ENCODE data around the gene ARFGEF2. TPM values are rescaled to one million over a fixed set of nuclear protein-coding genes. Genes with fewer than 3 reads are reported as not detected.
"Not testable (repeated sequence)": the region's sequence is repeated elsewhere in the genome, so short reads cannot be mapped to it uniquely, and the experiment has no call there.

The ARFGEF2 gene
- total and polyA plus RNA-seq, 8 donors = 6.5 to 127 (median 33.6) TPM

DNA sequence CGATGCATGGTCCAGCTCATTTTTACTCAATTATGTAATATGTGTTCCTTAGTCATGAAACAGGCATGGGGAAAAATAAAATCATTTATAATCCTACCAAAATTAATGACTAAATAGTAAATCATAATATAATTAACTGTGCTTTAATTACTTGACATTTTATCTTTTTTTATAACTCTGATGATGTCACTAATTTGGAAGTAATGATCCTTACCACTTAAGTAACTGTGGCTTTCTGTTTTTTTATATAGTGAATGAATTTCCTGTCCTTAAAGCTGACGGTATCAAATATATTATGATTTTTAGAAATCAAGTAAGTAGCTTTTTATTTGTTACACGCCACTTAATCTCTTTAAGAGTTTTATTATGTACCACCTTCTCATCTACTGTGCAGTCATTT lies 156.8 kb downstream of the ARFGEF2 start:
- TF ChIP-seq POLR2AphosphoS5 (IDR thresholded peaks at IDR 0.05) (no peak), POLR2A (IDR thresholded peaks at IDR 0.05) (no peak), EP300 (IDR thresholded peaks at IDR 0.05) (no peak)
- TF ChIP-seq, protein P1, sequence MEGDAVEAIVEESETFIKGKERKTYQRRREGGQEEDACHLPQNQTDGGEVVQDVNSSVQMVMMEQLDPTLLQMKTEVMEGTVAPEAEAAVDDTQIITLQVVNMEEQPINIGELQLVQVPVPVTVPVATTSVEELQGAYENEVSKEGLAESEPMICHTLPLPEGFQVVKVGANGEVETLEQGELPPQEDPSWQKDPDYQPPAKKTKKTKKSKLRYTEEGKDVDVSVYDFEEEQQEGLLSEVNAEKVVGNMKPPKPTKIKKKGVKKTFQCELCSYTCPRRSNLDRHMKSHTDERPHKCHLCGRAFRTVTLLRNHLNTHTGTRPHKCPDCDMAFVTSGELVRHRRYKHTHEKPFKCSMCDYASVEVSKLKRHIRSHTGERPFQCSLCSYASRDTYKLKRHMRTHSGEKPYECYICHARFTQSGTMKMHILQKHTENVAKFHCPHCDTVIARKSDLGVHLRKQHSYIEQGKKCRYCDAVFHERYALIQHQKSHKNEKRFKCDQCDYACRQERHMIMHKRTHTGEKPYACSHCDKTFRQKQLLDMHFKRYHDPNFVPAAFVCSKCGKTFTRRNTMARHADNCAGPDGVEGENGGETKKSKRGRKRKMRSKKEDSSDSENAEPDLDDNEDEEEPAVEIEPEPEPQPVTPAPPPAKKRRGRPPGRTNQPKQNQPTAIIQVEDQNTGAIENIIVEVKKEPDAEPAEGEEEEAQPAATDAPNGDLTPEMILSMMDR (IDR thresholded peaks at IDR 0.05) = no peak
- no peaks in the 10 kb centered on the region for H3K4me1 ChIP-seq
- H3K9me3 ChIP-seq = no peaks in the 10 kb centered on the region
- no peak for DNase-seq
- no peaks in the 10 kb centered on the region for H3K27me3 ChIP-seq
- no peak overlapping the region for H3K27ac ChIP-seq
- H3K36me3 ChIP-seq = peaks cover 55 to 100% (median 100%) of the 10 kb centered on the region in 4 donors
- intact Hi-C loops (cut with DNase I; ENCODE audit: low total_unique reads) = no loop called here
- H3K4me3 ChIP-seq = no peak overlapping the region
- WGBS, 5 donors = 87 to 95% (median 90%) methylated on average over 3 of the region's 3 CpGs

DNA sequence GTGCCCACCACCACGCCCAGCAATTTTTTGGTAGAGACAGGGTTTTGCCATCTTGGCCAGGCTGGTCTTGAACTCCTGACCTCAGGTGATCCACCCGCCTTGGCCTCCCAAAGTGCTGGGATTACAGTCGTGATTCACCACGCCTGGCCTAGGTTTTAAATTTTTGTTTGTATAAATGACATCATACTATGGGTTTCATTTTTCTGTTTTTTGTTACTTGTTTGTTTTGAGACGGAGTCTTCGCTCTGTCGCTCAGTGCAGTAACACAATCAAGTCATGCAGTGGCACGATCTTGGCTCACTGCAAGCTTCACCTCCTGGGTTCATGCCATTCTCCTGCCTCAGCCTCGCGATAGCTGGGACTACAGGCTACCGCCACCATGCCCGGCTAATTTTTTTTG lies 160.8 kb downstream of the ARFGEF2 start:
- 94 to 97% (median 96%) methylated on average over 12 of the region's 12 CpGs for WGBS, 5 donors
- intact Hi-C loops (cut with DNase I; ENCODE audit: low total_unique reads) = not testable (repeated sequence)

More for the DNA sequence above, 160.8 kb downstream of the ARFGEF2 start:
- H3K27me3 ChIP-seq, DNase-seq, H3K4me3 ChIP-seq, H3K27ac ChIP-seq, H3K4me1 ChIP-seq, H3K9me3 ChIP-seq: not testable (repeated sequence)
- H3K36me3 ChIP-seq = peaks cover 58 to 100% (median 100%) of the 10 kb centered on the region in 4 donors

Small RNAs within 50 kb of the gene (small RNA-seq; reads per million reads assigned to genes)
- 0 reads per million in 4 donors for gene SNAP23P1

Other genes with a start within 250 kb of the ARFGEF2 start
- 10 to 100 TPM in 3 of 5 donors, 1 to 10 TPM in 2; 9.0 to 25.2 (median 19.3) TPM for gene PREX1, start 93.7 kb upstream of the ARFGEF2 start, total RNA-seq
- gene PREX1, start 93.7 kb upstream of the ARFGEF2 start, polyA plus RNA-seq = 10 to 100 TPM in 2 of 3 donors, 1 to 10 TPM in 1; 5.2 to 17.4 (median 15.7) TPM
- 10 to 100 TPM in 4 of 5 donors, 1 to 10 TPM in 1; 2.0 to 66.1 (median 37.1) TPM for gene CSE1L, start 124.6 kb downstream of the ARFGEF2 start, total RNA-seq
- 10 to 100 TPM; 19.4 to 29.2 (median 23.8) TPM for gene CSE1L, start 124.6 kb downstream of the ARFGEF2 start, polyA plus RNA-seq

All from stomach (tissue), 9 donors.